GM12873 (cell line): Measurements from ENCODE around the gene PRTN3.

Experiments used
- TF ChIP-seq, protein P1 (sequence below): IDR thresholded peaks from 2 replicates; pipeline ENCODE4 v1.5.1; 2012; ENCODE audit warnings: low read depth, mild to moderate bottlenecking, moderate library complexity, low read length, control low read depth; ENCODE audit not compliant: insufficient read depth; ENCODE audit errors: missing control alignments

PRTN3 gene

DNA sequence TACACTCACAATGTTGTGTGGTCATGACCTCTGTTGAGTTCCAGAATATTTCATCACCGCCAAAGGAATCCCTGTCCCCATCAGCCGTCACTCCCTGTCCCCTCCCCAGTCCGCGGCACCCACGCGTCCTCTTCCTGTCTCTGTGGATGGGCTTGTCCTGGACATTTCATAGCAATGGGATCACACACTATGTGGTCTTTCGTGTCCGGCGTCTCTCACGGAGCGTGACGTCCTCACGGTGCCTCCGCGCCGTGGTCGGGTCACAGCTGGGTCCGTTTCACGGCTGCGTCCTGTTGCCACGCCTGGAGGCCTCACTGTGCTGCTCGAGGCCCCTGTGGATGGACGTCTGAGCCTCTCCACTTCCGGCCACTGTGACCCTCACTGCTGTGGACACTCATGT is 6.6 kb upstream of the PRTN3 start:
- TF ChIP-seq, protein P1, sequence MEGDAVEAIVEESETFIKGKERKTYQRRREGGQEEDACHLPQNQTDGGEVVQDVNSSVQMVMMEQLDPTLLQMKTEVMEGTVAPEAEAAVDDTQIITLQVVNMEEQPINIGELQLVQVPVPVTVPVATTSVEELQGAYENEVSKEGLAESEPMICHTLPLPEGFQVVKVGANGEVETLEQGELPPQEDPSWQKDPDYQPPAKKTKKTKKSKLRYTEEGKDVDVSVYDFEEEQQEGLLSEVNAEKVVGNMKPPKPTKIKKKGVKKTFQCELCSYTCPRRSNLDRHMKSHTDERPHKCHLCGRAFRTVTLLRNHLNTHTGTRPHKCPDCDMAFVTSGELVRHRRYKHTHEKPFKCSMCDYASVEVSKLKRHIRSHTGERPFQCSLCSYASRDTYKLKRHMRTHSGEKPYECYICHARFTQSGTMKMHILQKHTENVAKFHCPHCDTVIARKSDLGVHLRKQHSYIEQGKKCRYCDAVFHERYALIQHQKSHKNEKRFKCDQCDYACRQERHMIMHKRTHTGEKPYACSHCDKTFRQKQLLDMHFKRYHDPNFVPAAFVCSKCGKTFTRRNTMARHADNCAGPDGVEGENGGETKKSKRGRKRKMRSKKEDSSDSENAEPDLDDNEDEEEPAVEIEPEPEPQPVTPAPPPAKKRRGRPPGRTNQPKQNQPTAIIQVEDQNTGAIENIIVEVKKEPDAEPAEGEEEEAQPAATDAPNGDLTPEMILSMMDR: no peak

- TF ChIP-seq, protein P1: no peak
Observed at GRCh38 chr19:835210-835810, 5.5 kb upstream of the PRTN3 start.

DNA sequence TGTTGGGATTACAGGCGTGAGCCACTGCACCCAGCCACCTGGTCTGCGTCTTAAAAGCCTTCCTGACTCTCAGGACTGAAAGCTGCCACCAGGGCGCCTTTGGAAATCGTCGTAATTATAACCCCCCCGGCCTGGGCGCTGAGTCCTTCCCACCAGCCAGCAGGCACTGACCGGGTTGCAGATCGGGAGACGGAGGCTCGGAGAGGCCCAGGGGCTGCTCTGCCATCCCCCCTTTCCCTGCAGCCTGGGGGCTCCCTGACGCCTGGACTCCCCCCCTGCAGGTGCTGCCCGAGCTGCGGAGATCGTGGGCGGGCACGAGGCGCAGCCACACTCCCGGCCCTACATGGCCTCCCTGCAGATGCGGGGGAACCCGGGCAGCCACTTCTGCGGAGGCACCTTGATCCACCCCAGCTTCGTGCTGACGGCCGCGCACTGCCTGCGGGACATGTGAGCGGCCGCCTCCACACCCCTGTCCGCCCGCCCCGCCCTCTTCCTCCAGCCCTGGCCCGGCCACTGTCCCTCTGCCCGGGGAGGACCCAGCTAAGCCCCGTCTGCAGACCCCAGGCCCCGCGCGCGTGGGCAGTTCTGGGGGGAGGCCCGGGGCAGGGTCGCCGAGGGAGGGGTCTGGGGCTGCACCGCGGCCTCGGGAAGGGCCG is 2.5 kb downstream of the PRTN3 start:
- TF ChIP-seq, protein P1: no peak

- TF ChIP-seq, protein P1: no peak
Observed at GRCh38 chr19:843836-844545, 3.2 kb downstream of the PRTN3 start.

DNA sequence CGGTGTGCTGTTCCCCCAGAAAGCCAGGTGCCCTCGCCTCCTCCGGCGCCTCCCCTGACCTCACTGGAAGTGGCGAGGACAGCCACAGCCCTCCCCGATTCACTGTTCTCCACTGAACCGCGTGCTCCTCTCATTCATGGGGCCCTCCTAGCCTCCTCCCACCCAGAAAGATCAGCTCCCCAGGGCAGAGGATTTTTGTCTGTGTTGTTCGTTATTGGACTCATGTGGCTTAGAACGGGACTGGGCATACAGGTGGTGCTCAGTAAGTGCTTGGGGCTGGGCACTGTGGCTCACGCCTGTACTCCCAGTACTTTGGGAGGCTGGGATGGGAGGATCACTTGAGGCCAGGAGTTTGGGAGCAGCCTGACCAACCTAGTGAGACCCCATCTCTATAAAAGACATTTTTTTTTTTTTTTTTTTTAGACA is 3.8 kb downstream of the PRTN3 start:
- TF ChIP-seq, protein P1: no peak

- TF ChIP-seq, protein P1: no peak
Observed at GRCh38 chr19:845707-846521, 5.1 kb downstream of the PRTN3 start.
